Smooth muscle cell (in vitro differentiated cells): ENCODE data around the gene LRRC74B. TPM values are rescaled to one million over a fixed set of nuclear protein-coding genes. Genes with fewer than 3 reads are reported as not detected.

Experiments used
- DNase-seq: peaks from one replicate; lab custom pipeline; 2025; ENCODE audit not compliant: unreplicated experiment; lab: John Stamatoyannopoulos, UW
- H2AFZ ChIP-seq: fragments of 200-600 bp; sonication (generic); 2 replicates; pipeline ENCODE4 v1.6.0; 2016; ENCODE audit warnings: antibody characterized with exemption, low read depth, mild to moderate bottlenecking
- H3F3A ChIP-seq: fragments of 200-600 bp; sonication (generic); 2 replicates; pipeline ENCODE4 v1.6.0; 2017; ENCODE audit warnings: antibody characterized with exemption, low read depth
- H3K27ac ChIP-seq: fragments of 200-600 bp; sonication (generic); 2 replicates; pipeline ENCODE4 v1.5.1; 2016; ENCODE audit warnings: low read depth, mild to moderate bottlenecking
- H3K27me3 ChIP-seq: fragments of 200-600 bp; sonication (generic); 2 replicates; pipeline ENCODE4 v1.6.1; 2016; ENCODE audit warnings: low read depth, mild to moderate bottlenecking
- H3K36me3 ChIP-seq: fragments of 200-600 bp; sonication (generic); 2 replicates; pipeline ENCODE4 v1.5.1; 2016; ENCODE audit warnings: low read depth
- H3K4me1 ChIP-seq: fragments of 200-600 bp; sonication (generic); 2 replicates; pipeline ENCODE4 v1.5.1; 2016; ENCODE audit warnings: low read depth
- H3K4me2 ChIP-seq: fragments of 200-600 bp; sonication (generic); 2 replicates; pipeline ENCODE4 v1.6.0; 2016; ENCODE audit warnings: mild to moderate bottlenecking
- H3K4me3 ChIP-seq: fragments of 200-600 bp; sonication (generic); 2 replicates; pipeline ENCODE4 v1.5.1; 2016; ENCODE audit warnings: mild to moderate bottlenecking
- H3K79me2 ChIP-seq: fragments of 200-600 bp; sonication (generic); 2 replicates; pipeline ENCODE4 v1.6.0; 2016; ENCODE audit warnings: low read depth, mild to moderate bottlenecking
- H3K9ac ChIP-seq: fragments of 200-600 bp; sonication (generic); 2 replicates; pipeline ENCODE4 v1.6.0; 2016; ENCODE audit warnings: low read depth
- H3K9me3 ChIP-seq: fragments of 200-600 bp; sonication (generic); replicated peaks from 2 replicates; pipeline ENCODE4 v1.5.1; 2016; ENCODE audit warnings: low read depth
- H4K20me1 ChIP-seq: fragments of 200-600 bp; sonication (generic); 2 replicates; pipeline ENCODE4 v1.6.0; 2016; ENCODE audit warnings: low read depth
- CTCF ChIP-seq: fragments of 200-600 bp; sonication (generic); IDR thresholded peaks from 2 replicates; pipeline ENCODE4 v1.5.1; 2017; ENCODE audit warnings: borderline replicate concordance, mild to moderate bottlenecking, antibody characterized with exemption; ENCODE audit not compliant: insufficient read depth, poor library complexity, severe bottlenecking
- WGBS: methylation state at CpG from one replicate; pipeline ENCODE4 v1.1.7; 2016; ENCODE audit warnings: low lambda C conversion rate; 5-methylcytosine and 5-hydroxymethylcytosine counted together
- polyA plus RNA-seq: library from polyadenylated mRNA; unstranded; fragments of >200 nt; fragmentation: Nextera tagmentation; extraction: Ambion mirVana; gene quantifications from 2 replicates; pipeline ENCODE4 v1.2.1, GENCODE V29; 2016
- total RNA-seq: library from RNA; depleted of rRNA; stranded (reverse); fragments of >200 nt; gene quantifications from 2 replicates; pipeline ENCODE4 v1.2.3, GENCODE V29; 2014

Gene LRRC74B
- total and polyA plus RNA-seq, 2 experiments from 2014 or later, result not detected

- H3K4me3 ChIP-seq, result no peak overlapping the region
- H2AFZ ChIP-seq, result no peak overlapping the region
- no peak overlapping the region for H3K4me2 ChIP-seq
- peaks cover 8% of the 10 kb centered on the region for H3K4me1 ChIP-seq
- no peak for DNase-seq
- H3K79me2 ChIP-seq, result peaks cover 9% of the 10 kb centered on the region
- no peaks in the 10 kb centered on the region for H4K20me1 ChIP-seq
- H3K9me3 ChIP-seq, result no peaks in the 10 kb centered on the region
- 91% methylated on average over 13 of the region's 13 CpGs for WGBS
- no peaks in the 10 kb centered on the region for H3F3A ChIP-seq
- H3K27ac ChIP-seq, result no peak overlapping the region
- no peak overlapping the region for H3K9ac ChIP-seq
- H3K27me3 ChIP-seq, result no peaks in the 10 kb centered on the region
- H3K36me3 ChIP-seq, result no peaks in the 10 kb centered on the region
- TF ChIP-seq CTCF, result no peak
Observed at GRCh38 chr22:20997536-20998257, 48.0 kb upstream of the LRRC74B start.

DNA sequence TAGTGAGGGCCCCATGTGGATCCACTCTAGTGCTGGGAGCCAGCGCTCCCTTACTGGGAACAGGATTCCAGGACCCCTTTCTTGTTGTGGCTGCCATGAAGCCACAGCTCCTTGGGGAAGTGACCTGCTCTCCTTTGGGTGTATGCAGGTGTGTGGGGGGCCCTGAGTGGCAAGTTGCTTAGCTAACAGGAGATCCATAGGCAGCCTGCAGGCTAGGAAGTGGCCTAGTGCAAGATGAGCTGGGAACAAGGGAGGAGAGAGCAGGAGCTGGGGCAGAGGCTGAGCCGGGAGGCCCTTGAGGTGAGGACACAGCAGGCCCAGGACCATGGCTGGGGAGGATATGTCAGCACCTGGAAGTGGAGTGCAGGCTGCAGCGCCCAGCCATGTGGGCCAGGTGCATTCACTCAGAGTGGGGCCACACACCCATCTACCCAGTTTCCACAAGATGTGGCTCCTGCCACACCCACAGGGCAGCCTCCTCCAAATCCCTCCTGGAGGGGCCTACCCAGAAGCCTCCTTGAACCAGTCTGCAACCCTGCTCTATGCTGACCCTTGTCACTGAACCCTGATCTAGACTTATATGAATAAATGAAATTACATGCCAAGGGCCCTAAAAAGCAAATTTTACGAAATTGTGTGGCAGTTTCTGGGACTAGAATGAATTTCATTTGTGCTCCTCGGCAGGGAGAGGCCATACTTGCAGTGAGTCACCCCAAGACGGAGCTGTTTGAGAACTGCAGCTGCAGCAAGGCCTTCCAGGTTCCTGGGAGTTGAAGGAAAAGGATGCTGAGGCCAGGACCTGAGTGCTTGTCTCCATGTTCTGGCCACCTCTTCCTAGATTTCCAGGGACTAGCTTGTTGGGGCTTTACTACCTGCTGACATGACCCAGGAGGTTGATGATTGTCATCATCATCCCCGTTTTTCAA, 47.1 kb upstream of the LRRC74B start:
- H3K4me3 ChIP-seq, result no peak overlapping the region
- no peak overlapping the region for H3K27ac ChIP-seq
- no peak overlapping the region for H3K9ac ChIP-seq
- TF ChIP-seq CTCF, result no peak
- H3K4me1 ChIP-seq, result peaks cover 13% of the 10 kb centered on the region
- H3F3A ChIP-seq, result peaks cover 6% of the 10 kb centered on the region
- no peaks in the 10 kb centered on the region for H3K36me3 ChIP-seq
- no peak overlapping the region for H2AFZ ChIP-seq
- peaks cover 9% of the 10 kb centered on the region for H3K79me2 ChIP-seq
- no peak overlapping the region for H3K4me2 ChIP-seq
- no peaks in the 10 kb centered on the region for H3K9me3 ChIP-seq
- DNase-seq, result no peak
- no peaks in the 10 kb centered on the region for H3K27me3 ChIP-seq
- 82% methylated on average over 7 of the region's 7 CpGs for WGBS
- H4K20me1 ChIP-seq, result no peaks in the 10 kb centered on the region

DNA sequence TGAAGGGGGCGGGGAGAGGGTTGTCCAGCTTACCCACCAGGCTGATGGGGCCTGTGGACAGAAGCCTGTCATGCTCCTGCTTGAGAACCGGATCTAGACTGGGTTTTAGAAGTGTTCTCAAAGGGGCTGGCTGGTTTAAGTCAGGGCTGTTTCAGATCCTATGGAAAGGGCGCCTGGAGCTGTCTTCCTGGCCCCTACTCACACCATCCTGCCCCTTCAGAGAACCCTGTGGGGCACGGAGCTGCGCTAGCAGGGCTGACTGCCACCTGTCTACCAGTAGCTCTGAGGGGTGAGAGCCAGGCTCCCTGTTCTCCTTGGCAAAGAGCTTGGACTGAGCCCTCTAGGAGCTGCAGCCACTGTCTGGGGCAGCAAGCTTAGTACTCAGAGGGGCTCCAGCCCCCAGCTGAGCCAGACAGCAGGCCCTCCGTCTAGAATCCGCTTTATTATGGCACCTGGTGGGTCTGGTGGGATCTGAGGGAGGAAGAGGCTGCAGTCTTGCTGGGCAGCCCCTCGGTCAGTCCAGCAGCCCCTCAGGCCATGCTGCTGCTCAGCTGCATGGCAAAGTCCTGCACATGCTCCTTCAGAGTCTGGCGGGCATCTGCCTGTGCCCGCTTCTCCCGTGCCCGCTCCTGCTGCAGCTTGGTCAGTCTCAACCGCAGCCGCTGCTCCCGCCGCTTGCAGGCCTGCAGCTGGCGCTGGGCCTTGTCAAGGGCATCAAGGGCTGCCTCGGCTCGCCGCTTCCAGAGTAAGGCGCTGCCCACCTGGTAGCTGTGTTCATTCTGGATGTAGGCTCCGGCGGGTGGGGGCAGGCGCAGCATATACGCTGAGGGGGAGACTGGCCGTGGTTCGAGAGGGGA, 46.2 kb upstream of the LRRC74B start:
- Histone ChIP-seq H3K4me2 (no peak overlapping the region), H3K27me3 (no peaks in the 10 kb centered on the region), H3K79me2 (peaks cover 9% of the 10 kb centered on the region), H3K9me3 (no peaks in the 10 kb centered on the region), H4K20me1 (no peaks in the 10 kb centered on the region), H3K4me3 (no peak overlapping the region), H3K36me3 (no peaks in the 10 kb centered on the region), H3F3A (peaks cover 6% of the 10 kb centered on the region), H2AFZ (no peak overlapping the region), H3K4me1 (peaks cover 13% of the 10 kb centered on the region), H3K9ac (no peak overlapping the region), H3K27ac (no peak overlapping the region)
- TF ChIP-seq CTCF, result no peak
- 97% methylated on average over 27 of the region's 27 CpGs for WGBS
- no peak for DNase-seq
